HEK293 (cell line): ENCODE data around the gene TMEM9B.

Source experiments
- BCL11A ChIP-seq: fragments of 450-650 bp; formaldehyde crosslinking; IDR thresholded peaks from 2 replicates; pipeline ENCODE4 v1.5.1; 2016; ENCODE audit warnings: low read depth, missing biosample characterization, missing genetic modification characterization
- EGR2 ChIP-seq: fragments of 450-650 bp; formaldehyde crosslinking; IDR thresholded peaks from 2 replicates; pipeline ENCODE4 v1.5.1; 2016; ENCODE audit warnings: low read depth, missing biosample characterization, missing genetic modification characterization
- GFI1B ChIP-seq: fragments of 450-650 bp; formaldehyde crosslinking; IDR thresholded peaks from 2 replicates; pipeline ENCODE4 v1.5.1; 2016; ENCODE audit warnings: missing biosample characterization, missing genetic modification characterization
- GLI2 ChIP-seq: fragments of 450-650 bp; formaldehyde crosslinking; IDR thresholded peaks from 2 replicates; pipeline ENCODE4; 2017; ENCODE audit warnings: missing biosample characterization, missing genetic modification characterization, low read depth, borderline replicate concordance
- GLI4 ChIP-seq: fragments of 450-650 bp; formaldehyde crosslinking; IDR thresholded peaks from 2 replicates; pipeline ENCODE4 v1.5.1; 2016; ENCODE audit warnings: missing biosample characterization, missing genetic modification characterization
- SP2 ChIP-seq: fragments of 450-650 bp; formaldehyde crosslinking; IDR thresholded peaks from 2 replicates; pipeline ENCODE4 v1.5.1; 2016; ENCODE audit warnings: missing biosample characterization, missing genetic modification characterization
- SP3 ChIP-seq: fragments of 450-650 bp; formaldehyde crosslinking; IDR thresholded peaks from 2 replicates; pipeline ENCODE4 v1.5.1; 2016; ENCODE audit warnings: missing biosample characterization, missing genetic modification characterization
- ZBTB11 ChIP-seq: fragments of 450-650 bp; formaldehyde crosslinking; conservative IDR thresholded peaks from 2 replicates; pipeline ENCODE4 v1.5.1; 2016; ENCODE audit warnings: low read depth, missing biosample characterization, missing genetic modification characterization
- ZBTB44 ChIP-seq: fragments of 450-650 bp; IDR thresholded peaks from 2 replicates; pipeline ENCODE4 v1.5.1; 2018; ENCODE audit warnings: missing biosample characterization, mild to moderate bottlenecking, missing genetic modification characterization
- ZBTB6 ChIP-seq: fragments of 450-650 bp; formaldehyde crosslinking; IDR thresholded peaks from 2 replicates; pipeline ENCODE4 v1.5.1; 2017; ENCODE audit warnings: missing biosample characterization, missing genetic modification characterization
- ZIC2 ChIP-seq: fragments of 450-650 bp; formaldehyde crosslinking; IDR thresholded peaks from 2 replicates; pipeline ENCODE4 v1.5.1; 2016; ENCODE audit warnings: missing biosample characterization, missing genetic modification characterization
- ZNF121 ChIP-seq: fragments of 450-650 bp; formaldehyde crosslinking; IDR thresholded peaks from 2 replicates; pipeline ENCODE4 v1.5.1; 2016; ENCODE audit warnings: missing biosample characterization, missing genetic modification characterization
- ZNF132 ChIP-seq: fragments of 450-650 bp; formaldehyde crosslinking; IDR thresholded peaks from 2 replicates; pipeline ENCODE4 v1.5.1; 2017; ENCODE audit warnings: missing biosample characterization, missing genetic modification characterization, borderline replicate concordance
- ZNF146 ChIP-seq: fragments of 450-650 bp; formaldehyde crosslinking; IDR thresholded peaks from 2 replicates; pipeline ENCODE4 v1.5.1; 2016; ENCODE audit warnings: missing biosample characterization, missing genetic modification characterization
- ZNF211 ChIP-seq: fragments of 450-650 bp; formaldehyde crosslinking; IDR thresholded peaks from 2 replicates; pipeline ENCODE4 v1.5.1; 2016; ENCODE audit warnings: low read depth, missing biosample characterization, missing genetic modification characterization
- ZNF23 ChIP-seq: fragments of 450-650 bp; formaldehyde crosslinking; IDR thresholded peaks from 2 replicates; pipeline ENCODE4 v1.5.1; 2016; ENCODE audit warnings: missing biosample characterization, missing genetic modification characterization, borderline replicate concordance
- ZNF354C ChIP-seq: fragments of 450-650 bp; formaldehyde crosslinking; IDR thresholded peaks from 2 replicates; pipeline ENCODE4 v1.5.1; 2016; ENCODE audit warnings: missing biosample characterization, missing genetic modification characterization, low read depth, borderline replicate concordance
- ZNF391 ChIP-seq: fragments of 450-650 bp; formaldehyde crosslinking; IDR thresholded peaks from 2 replicates; pipeline ENCODE4 v1.5.1; 2016; ENCODE audit warnings: low read depth, missing biosample characterization, missing genetic modification characterization, borderline replicate concordance
- ZNF404 ChIP-seq: fragments of 450-650 bp; formaldehyde crosslinking; IDR thresholded peaks from 2 replicates; pipeline ENCODE4 v1.5.1; 2017; ENCODE audit warnings: missing biosample characterization, missing genetic modification characterization
- ZNF510 ChIP-seq: fragments of 450-650 bp; formaldehyde crosslinking; IDR thresholded peaks from 2 replicates; pipeline ENCODE4 v1.5.1; 2018; ENCODE audit warnings: mild to moderate bottlenecking, missing genetic modification characterization, missing biosample characterization; ENCODE audit not compliant: insufficient replicate concordance
- ZNF521 ChIP-seq: fragments of 450-650 bp; formaldehyde crosslinking; IDR thresholded peaks from 2 replicates; pipeline ENCODE4 v1.5.1; 2017; ENCODE audit warnings: missing biosample characterization, mild to moderate bottlenecking, missing genetic modification characterization
- ZNF544 ChIP-seq: fragments of 450-650 bp; formaldehyde crosslinking; IDR thresholded peaks from 2 replicates; pipeline ENCODE4 v1.5.0; 2017; ENCODE audit warnings: missing biosample characterization, missing genetic modification characterization
- ZNF549 ChIP-seq: fragments of 450-650 bp; IDR thresholded peaks from 2 replicates; pipeline ENCODE4 v1.5.1; 2018; ENCODE audit warnings: missing biosample characterization, missing genetic modification characterization, mild to moderate bottlenecking, inconsistent platforms, moderate library complexity
- ZNF558 ChIP-seq: fragments of 450-650 bp; formaldehyde crosslinking; IDR thresholded peaks from 2 replicates; pipeline ENCODE4 v1.5.1; 2016; ENCODE audit warnings: missing biosample characterization, missing genetic modification characterization
- ZNF580 ChIP-seq: fragments of 450-650 bp; formaldehyde crosslinking; IDR thresholded peaks from 2 replicates; pipeline ENCODE4 v1.5.1; 2016; ENCODE audit warnings: missing biosample characterization, missing genetic modification characterization
- ZNF585B ChIP-seq: fragments of 450-650 bp; formaldehyde crosslinking; IDR thresholded peaks from 2 replicates; pipeline ENCODE4 v1.5.1; 2016; ENCODE audit warnings: missing biosample characterization, missing genetic modification characterization
- ZNF629 ChIP-seq: fragments of 450-650 bp; formaldehyde crosslinking; IDR thresholded peaks from 2 replicates; pipeline ENCODE4 v1.5.1; 2017; ENCODE audit warnings: missing biosample characterization, missing genetic modification characterization
- ZNF768 ChIP-seq: fragments of 450-650 bp; formaldehyde crosslinking; IDR thresholded peaks from 2 replicates; pipeline ENCODE4 v1.5.1; 2018; ENCODE audit warnings: missing biosample characterization, mild to moderate bottlenecking, missing genetic modification characterization
- ZNF785 ChIP-seq: fragments of 450-650 bp; formaldehyde crosslinking; IDR thresholded peaks from 2 replicates; pipeline ENCODE4 v1.5.1; 2016; ENCODE audit warnings: missing biosample characterization, missing genetic modification characterization
- ZNF791 ChIP-seq: fragments of 450-650 bp; formaldehyde crosslinking; IDR thresholded peaks from 2 replicates; pipeline ENCODE4 v1.5.1; 2016; ENCODE audit warnings: missing biosample characterization, missing genetic modification characterization
- TF ChIP-seq, protein P1 (sequence below): fragments of 450-650 bp; formaldehyde crosslinking; IDR thresholded peaks from 2 replicates; pipeline ENCODE4 v1.5.1; 2017; ENCODE audit warnings: missing biosample characterization, missing genetic modification characterization

TMEM9B gene

GRCh38 chr11:8964324-8965320, at the start of gene TMEM9B (continued):
- TF ChIP-seq ZNF404 (tag by site-specific recombination) (no peak), ZNF785 (tag by site-specific recombination) (no peak), ZNF146 (no peak), ZNF558 (tag by site-specific recombination) (no peak), GLI2 (tag by site-specific recombination) (no peak), ZNF510 (tag by site-specific recombination) (no peak), ZBTB11 (tag by site-specific recombination) (peak; percentile 95), ZNF629 (tag by site-specific recombination) (peak; percentile 73), ZNF132 (no peak), ZBTB6 (tag by site-specific recombination) (peak; percentile 77), ZNF521 (tag by site-specific recombination) (no peak), ZNF768 (tag by site-specific recombination) (no peak), GLI4 (tag by site-specific recombination) (no peak), ZNF580 (tag by site-specific recombination) (peak; percentile 89), ZBTB44 (tag by site-specific recombination) (no peak), ZNF391 (tag by site-specific recombination) (no peak; the same call in 1 of the 2 replicates), ZNF211 (tag by site-specific recombination) (no peak), ZNF585B (tag by site-specific recombination) (no peak), SP2 (peak; percentile 81), ZNF791 (tag by site-specific recombination) (no peak), ZNF23 (tag by site-specific recombination) (no peak), BCL11A (tag by site-specific recombination) (peak; percentile 60), ZNF354C (tag by site-specific recombination) (no peak), EGR2 (tag by site-specific recombination) (peak; percentile 73; the same call in 1 of the 2 replicates), ZNF544 (tag by site-specific recombination) (no peak), ZNF121 (tag by site-specific recombination) (peak; percentile 85; the same call in 1 of the 2 replicates), ZNF549 (tag by site-specific recombination) (no peak), ZIC2 (tag by site-specific recombination) (peak; percentile 56; the same call in 1 of the 2 replicates), GFI1B (tag by site-specific recombination) (no peak), SP3 (tag by site-specific recombination) (peak; percentile 82)
- TF ChIP-seq, protein P1, sequence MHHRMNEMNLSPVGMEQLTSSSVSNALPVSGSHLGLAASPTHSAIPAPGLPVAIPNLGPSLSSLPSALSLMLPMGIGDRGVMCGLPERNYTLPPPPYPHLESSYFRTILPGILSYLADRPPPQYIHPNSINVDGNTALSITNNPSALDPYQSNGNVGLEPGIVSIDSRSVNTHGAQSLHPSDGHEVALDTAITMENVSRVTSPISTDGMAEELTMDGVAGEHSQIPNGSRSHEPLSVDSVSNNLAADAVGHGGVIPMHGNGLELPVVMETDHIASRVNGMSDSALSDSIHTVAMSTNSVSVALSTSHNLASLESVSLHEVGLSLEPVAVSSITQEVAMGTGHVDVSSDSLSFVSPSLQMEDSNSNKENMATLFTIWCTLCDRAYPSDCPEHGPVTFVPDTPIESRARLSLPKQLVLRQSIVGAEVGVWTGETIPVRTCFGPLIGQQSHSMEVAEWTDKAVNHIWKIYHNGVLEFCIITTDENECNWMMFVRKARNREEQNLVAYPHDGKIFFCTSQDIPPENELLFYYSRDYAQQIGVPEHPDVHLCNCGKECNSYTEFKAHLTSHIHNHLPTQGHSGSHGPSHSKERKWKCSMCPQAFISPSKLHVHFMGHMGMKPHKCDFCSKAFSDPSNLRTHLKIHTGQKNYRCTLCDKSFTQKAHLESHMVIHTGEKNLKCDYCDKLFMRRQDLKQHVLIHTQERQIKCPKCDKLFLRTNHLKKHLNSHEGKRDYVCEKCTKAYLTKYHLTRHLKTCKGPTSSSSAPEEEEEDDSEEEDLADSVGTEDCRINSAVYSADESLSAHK (tag by site-specific recombination) = no peak
